DMS114 treated with DMSO at 0.1 percent for 48 hours (cell line): ENCODE data around the gene SPTLC3.

Experiments used
- DNase-seq: peaks from one replicate; lab custom pipeline; 2025; ENCODE audit not compliant: unreplicated experiment; lab: John Stamatoyannopoulos, UW

The SPTLC3 gene

DNA sequence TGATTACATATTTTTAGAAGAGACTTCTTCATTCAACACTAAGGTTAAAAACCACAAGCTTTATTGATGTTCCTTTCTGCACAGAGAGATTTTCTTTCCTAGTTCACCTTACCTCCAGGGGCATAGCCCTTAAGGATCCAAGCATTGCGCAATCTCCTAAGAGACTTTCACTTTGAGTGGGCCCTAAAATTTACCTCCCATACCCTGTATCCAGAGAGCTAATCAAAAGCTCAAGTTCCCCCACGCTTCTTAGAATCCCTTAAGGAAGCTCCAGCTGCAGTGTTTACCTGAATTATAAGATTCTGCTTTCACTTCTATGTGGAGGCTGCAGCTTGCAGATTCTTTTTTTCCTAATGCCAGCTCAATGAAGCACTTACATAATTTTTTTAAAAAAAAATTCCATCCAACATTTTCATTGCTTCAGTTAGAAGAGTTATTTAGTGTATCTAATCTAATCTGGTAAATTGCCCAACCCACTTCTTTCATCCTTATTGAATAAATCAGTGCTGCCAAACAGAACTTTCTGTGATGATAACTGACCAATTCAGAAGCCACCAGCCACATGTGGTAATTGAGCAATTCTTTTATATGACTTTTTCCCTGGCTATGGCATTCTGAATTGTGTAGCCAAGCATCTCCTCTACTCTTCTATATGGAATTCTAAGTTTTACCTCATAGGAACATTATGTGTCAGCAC, 24.6 kb upstream of the SPTLC3 start:
- DNase-seq: no peak

GRCh38 chr20:12984863-12985262, 23.9 kb upstream of the SPTLC3 start:
- no peak for DNase-seq

- no peak for DNase-seq
These were observed 21.5 kb upstream of the SPTLC3 start for GRCh38 chr20:12987261-12987660.

- DNase-seq: no peak
These were observed 19.1 kb upstream of the SPTLC3 start for GRCh38 chr20:12989586-12990115.

DNA sequence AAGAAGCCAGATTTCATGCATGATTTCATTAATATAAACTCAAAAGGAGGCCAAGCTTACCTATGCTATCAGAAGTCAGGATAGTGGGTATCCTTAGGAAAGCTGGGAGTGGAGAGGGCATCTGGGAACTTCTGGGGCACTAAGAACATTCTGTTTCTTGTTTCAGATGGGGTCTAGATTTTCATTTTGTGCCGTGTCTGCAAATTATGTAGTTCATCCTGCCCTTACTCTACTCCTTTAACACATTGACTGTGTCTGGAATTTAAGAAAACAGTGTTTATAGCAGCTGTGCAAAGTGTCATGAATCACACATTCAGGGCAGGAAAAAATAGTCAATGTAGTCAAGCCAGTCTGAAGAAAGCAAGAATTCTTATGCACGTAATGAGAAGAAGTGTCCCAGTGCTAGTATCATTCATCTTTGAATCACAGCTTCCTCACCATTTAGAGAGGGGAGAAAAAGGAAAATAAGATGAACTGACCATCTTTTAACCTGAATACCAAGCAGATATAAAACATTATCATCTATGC, 11.6 kb upstream of the SPTLC3 start:
- no peak for DNase-seq

DNA sequence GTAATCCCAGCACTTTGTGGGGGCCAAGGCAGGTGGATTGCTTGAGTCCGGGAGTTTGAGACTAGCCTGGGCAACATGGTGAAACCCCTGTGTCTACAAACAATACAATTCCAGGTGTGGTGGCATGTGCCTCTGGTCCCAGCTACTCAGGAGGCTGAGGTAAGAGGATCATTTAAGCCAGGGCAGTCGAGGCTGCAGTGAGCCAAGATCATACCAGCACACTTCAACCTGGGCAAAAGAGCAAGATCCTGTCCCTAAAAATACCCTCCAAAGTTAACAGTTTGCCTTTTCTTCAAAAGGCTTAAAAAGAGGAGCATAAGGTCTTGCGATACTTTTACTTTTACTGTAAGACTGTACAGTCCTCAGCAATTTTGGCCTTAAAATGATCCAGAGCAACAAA, 10.7 kb upstream of the SPTLC3 start:
- DNase-seq: no peak

GRCh38 chr20:12999201-12999600, 9.6 kb upstream of the SPTLC3 start:
- DNase-seq: no peak

DNA sequence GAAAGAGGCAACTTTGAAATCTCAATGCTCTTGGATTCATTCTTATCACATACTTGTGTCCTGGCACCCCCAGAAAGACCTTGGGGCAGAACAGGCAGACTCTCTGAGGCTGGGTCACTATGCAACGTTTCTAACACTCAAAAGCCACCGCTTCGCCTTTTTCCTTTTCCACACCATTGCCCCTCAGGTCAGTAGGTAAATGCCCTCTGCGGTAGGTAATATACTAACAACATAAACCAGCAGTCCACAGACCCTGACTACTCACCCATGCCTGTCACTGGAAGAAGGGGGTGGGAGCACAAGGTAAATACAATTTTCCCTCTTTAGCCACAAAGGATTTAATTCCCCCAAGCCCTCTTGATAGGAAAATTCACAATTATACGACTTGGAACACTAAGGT, 6.5 kb upstream of the SPTLC3 start:
- DNase-seq: no peak

DNA sequence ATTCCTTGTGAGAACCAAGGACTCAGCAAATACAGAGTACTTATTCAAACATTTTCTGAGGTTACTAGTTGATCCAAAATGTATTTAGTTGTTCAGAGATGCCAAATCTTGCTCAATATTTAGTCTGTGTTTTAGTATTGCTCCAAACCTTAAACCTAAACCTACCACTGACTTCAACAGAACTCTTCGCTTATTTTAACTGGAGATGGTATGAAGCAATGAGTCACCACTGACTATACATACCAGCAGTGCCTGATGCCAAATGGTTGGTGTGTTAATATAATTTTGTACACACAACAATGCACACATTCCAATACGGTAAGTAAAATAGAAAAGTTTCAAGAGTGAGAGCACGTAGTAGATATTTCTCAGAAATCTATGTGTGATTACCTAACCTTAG, 1.9 kb upstream of the SPTLC3 start:
- no peak for DNase-seq

DNA sequence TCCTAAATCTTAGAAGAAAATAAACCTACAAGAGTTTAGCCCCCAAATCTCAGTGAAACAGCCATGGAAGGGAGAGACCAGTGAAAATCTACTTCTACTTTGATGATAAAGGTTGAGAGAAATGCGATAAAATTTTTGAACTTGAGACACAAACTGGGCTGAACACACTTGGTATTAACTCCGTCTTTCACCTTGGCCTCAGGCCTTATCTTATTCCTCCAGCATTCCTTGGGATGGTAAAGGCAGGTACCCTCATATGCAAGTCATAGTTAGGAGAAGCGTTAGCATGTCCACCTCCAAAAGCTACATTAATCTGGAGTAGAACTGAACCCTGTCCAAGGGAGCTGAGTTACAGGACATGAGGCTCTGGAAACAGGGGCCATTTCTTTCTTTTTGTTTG, 1.2 kb upstream of the SPTLC3 start:
- no peak for DNase-seq

- no peak for DNase-seq
These were observed 1.1 kb downstream of the SPTLC3 start for GRCh38 chr20:13009682-13010406.

DNA sequence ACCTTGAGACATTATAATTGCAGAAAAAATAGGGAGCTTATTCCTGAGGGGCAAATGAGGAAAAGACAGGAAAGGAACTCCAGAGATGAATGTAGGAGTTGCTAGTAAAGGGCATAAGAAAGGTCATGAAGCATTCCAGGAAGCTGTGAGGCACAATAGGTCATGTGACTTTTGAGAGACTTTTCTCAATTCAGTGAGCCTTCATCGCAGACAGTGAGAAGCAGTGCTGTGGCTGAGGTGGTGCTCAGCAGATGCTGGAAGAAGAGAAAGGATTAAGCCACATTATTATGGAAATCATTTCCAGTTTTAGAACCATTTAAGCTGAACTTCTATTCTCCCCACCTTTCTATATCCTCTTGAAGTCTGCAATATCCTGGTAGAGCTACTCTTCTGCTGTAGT, 4.1 kb downstream of the SPTLC3 start:
- no peak for DNase-seq

- no peak for DNase-seq
These were observed 4.6 kb downstream of the SPTLC3 start for GRCh38 chr20:13013411-13013810.

DNA sequence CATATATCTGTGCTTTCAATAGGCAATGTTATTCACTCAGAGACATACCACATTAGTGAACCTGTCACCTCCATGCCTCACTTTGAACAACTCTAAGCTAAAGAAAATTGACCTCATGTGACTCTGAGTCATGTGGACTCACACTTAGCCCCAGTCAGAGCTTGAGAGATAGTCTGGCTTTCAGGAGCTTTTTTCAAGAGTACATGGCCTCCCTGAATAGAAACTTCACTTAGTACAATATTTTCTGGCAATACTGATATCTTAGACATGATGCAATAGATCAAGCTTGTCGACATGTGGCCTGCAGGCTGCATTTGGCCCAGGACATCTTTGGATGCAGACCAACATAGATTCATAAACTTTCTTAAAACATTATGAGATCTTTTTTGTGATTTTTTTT, 8.5 kb downstream of the SPTLC3 start:
- DNase-seq: no peak

DNA sequence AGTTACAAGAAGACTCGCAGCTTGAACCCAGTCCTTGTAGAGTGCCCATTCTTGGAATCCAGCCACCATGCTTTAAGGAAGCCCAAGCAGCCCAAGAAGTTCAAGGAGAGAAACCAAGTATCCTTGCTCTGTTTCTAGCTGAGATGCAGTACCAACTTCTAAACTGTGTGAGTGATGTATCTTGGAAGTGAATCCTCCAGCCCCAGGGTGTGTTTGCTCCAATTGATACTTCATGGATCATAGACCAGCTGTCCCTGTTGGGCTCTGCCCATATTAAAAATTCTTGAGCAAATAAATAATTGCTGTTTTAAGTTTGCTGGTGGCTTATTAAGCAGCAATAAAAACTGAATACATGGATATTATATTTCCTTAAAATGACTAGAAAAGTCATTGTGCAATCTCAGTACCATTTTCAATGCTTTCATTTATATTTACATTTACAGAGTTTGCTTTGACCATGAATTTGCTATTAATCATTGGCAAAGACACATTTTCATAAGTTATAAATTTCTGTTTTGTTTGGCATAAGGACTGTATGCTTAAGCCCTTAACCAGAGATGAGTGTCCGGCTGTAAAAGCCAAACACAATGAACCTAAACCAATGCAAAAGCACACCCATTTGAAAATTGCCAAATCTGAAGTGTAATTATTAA, 9.2 kb downstream of the SPTLC3 start:
- DNase-seq: no peak

DNA sequence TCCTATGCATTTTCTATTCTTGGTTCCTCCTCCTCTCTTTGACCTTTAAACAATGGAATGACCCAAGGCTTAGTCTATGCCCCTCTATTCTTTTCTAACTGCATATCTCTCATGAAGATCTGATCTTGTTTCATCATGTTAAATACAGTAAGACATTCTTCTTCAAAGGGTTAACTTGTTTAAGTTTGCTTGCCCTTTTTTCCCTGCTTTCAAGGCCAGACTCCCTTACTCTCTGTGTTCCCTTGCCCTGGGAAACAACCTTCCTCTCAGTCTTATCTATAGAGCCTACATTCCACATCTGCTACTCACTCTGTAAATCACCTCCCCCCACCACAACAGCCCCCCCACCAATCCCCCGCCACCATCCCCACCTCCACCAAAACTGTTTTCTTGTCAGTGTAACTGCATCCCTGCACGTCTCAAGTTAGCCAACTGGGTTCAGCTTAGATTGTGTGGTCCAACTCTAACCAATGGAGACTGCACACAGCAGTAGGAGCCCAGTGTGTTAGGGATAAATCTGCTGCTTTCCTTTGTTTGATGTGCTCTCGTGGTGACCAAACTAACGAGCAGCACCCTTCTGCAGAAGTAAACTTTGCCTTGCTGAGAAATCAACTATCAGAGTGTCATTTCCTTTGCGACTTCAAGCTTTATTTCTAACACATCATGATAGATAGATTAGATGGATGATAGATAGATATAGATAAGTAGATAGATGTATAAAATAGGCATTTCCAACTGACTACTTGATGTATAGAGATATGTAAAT, 12.6 kb downstream of the SPTLC3 start:
- no peak for DNase-seq

DNA sequence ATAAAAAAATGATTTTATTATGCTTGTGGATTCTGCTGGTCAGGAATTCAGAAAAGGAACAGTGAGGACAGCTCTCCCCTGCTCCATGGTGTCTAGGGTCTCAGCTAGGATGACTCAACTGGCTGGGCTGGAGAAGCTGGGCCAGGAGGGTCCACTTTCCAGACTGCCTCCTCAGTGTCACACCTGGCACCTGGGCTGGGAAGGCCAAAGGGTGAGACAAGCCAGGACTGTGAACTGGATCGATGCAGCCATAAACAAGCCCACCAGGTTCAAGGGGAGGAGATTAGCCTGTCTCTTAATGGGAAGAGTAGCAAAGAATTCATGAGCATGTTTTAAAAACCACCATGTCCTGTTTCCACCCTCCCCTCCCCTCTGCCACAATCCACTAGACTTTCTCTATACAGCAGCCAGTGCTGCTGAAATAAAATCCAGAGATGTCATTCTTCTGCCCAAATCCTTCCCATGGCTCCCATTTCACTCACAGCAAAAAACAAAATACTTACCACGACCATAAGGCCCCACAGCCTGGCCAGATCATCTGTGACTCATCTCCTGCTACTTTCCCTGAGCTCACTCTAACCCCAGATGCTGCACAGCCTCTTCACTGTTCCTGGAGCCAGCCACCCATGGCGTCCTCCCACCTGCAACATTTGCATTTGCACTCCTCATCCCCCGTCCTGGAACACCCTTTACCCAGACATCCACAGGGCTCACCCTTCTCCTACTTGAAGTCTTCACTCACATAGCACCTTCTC, 13.8 kb downstream of the SPTLC3 start:
- no peak for DNase-seq

GRCh38 chr20:13024596-13024995, 15.8 kb downstream of the SPTLC3 start:
- no peak for DNase-seq

GRCh38 chr20:13025181-13025580, 16.4 kb downstream of the SPTLC3 start:
- DNase-seq: no peak

GRCh38 chr20:13028001-13028400, 19.2 kb downstream of the SPTLC3 start:
- DNase-seq: no peak
